NCI-H146 treated with DMSO at 0.1 percent for 48 hours (cell line): ENCODE results near the gene LONRF2.

Experiments used
- DNase-seq: peaks from one replicate; lab custom pipeline; 2025; ENCODE audit not compliant: unreplicated experiment; lab: John Stamatoyannopoulos, UW

The LONRF2 gene

GRCh38 chr2:100301881-100302584 is 20.3 kb downstream of the LONRF2 start:
- DNase-seq = no peak

GRCh38 chr2:100299548-100299947 is 22.8 kb downstream of the LONRF2 start:
- DNase-seq = no peak

DNA sequence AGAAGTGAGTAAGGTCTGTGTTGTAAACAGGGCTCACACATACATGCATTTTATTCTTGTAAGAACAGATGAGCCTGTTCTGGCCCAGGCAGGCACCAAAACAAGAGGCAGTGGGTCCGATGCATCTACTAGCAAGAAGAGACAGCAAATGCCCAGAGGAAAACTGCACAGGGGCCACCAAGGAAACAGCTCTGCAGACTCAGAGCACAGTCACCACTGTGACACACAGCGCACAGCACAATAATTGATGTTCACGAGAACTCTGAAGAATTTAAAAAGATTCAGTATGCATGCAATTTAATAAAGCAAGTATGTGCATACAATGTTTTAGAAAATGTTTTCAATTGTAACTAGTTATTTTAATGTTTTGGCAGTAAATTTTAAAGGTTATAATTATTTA is 24.8 kb downstream of the LONRF2 start:
- no peak for DNase-seq

DNA sequence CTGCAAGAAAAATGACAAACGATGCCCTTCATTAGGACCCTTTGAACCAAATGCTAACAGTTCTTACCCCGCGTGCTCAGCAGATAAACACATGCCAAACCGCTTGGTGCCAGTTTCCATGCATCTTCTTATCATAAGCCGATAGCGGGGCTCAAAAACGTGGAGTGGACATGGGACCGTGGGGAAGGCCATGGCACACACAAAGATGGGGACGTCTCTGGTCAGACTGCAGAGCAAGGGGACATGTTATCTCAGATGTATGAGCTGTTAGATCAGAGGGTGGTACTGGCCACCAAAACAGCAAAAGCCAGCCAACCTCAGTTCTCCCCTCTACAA is 28.2 kb downstream of the LONRF2 start:
- DNase-seq = no peak

DNA sequence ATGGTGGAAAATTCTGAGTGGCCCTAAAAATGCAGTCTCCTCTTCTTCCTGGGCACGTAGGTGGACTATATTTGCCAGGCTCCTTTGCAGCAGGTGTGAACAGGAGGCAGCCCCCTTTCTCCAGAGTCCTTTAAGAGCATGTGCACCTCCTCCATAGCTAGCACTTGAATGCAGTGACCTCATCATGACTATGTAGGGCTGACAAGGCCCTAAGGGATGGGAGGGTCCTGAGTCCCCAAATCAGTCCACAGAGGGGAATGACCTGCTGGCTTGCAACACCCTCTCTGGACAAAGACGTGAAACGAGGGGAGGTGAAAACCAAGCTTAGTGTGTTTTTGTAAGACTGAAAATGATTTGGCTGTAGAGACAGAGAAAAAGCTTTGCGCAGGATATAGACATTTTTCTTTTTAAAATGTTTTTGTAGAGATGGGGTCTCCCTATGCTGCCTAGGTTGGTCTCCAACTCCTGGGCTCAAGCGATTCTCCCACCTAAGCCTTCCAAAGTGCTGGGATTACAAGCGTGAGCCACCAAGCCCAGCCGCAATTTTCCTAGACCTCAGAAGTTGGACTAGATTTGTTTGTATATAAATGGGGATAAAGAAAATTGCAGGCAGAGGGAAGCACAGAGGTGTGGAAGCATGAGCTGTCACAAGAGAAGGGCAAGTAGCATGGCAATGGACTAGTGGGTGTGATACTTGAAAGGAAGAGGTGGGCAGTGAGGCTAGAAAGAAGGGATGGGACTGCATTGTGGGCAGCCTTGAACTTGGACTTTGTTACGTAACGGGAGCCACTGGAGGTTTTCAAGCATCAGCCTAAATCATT is 28.8 kb downstream of the LONRF2 start:
- DNase-seq = no peak

DNA sequence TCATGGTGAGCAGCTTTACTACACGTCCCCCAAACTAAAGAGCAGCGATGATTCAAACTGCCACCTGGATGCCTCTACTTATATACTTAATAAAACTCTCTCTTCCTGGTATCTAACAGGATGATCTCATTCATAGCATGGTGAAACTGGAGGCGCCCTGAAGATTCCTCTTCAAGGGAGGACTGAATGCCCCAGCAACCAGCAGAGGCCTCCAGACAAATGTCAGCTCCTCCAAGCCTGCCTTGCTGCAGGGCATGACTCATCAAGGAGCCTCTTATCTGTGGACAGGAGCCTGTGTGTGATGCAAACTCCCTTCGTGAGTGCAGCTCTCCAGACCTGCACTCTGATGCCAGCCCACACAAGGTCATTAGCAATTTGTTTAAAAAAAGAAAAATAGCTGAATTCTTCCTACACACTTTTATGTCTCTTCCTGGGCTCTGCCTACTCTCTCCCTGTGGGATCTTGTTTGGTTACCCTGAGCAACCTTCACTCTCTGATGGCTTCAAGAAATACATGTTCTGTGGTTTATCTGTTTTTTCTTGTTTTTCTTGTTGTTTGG is 30.2 kb downstream of the LONRF2 start:
- DNase-seq = no peak

GRCh38 chr2:100291152-100291970 is 30.9 kb downstream of the LONRF2 start:
- no peak for DNase-seq

- no peak for DNase-seq
These were observed 31.6 kb downstream of the LONRF2 start for GRCh38 chr2:100290718-100291151.

GRCh38 chr2:100289020-100289419 is 33.3 kb downstream of the LONRF2 start:
- DNase-seq = no peak

- no peak for DNase-seq
These were observed 36.0 kb downstream of the LONRF2 start for GRCh38 chr2:100286318-100286717.

DNA sequence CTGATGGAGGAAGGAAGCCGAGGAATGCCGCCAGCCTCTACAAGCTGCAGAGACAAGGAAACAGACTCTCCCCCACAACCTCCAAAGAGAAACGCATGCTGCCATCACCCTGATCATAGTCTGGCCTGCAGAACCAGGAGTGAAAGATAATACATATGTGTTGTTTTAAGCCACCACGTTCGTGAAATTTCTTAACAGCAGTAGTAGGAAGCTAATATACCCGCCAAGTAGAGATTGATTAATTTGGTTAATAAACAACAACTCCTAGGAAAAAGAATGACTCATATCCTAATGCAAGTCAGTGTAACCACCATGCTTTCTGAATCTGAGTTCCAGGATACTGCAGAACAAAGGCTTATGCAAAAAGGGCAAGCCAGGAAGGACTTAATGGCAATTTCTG is 36.6 kb downstream of the LONRF2 start:
- no peak for DNase-seq

DNA sequence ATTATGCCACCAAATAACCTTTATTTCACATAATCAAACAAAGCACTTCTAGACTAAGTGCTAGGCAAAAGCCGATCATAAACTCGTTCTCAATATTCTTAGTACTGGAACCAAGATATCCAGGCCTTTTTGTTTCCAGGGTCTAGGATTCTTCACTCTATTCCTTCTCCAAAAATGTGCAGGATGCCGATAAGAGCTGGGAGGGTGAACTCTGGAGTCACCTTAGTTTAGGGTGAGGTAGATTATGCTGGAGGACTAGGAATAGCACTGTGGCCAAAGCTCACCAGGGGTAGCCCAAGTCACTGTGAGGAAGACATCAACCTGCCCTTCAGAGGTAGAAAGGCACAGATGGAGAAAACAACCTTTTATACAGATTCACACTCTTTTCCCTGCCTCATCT is 37.3 kb downstream of the LONRF2 start:
- DNase-seq = no peak

GRCh38 chr2:100283724-100284501 is 38.4 kb downstream of the LONRF2 start:
- no peak for DNase-seq

DNA sequence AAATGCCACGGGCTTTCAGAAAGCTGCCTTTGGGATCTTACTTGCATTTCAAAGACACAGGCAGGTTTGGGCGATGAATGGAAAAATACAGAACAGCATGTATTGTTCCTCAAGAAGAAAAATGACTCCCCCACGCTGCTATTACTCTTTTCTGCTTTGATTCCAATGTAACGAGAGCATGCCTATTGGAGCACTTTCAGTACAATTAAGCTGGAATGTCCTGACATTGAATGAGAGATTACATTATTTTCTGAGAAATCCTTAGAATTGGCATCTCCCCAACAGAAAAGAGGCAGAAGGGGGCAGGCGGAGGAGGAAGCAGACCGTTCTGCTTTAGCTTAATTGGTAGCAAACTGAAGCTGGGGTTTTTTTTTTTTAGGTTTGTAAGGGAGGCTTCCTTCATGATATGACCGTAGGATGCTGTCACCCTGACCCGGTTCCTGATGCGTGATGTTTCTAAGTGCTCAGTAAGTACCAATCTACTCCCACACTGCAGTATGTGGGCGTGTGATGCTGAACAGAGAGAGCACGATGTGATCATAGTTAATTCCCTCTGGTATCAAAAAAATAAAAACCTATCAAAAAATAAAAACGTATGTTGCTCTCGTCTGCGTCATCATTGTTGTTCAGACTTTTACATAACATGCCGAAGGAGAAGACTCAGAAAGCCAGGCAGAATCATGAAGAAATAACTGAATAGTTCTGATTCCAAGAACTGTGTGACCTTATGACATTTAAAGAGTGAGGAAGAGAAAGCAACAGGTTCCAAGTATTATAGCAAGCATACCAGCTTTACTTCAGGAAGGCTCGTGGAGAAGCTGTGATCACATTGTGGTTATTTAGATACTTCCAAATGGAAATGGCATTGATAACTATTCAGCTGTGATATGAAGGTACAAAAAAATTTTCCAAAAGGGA is 40.5 kb downstream of the LONRF2 start:
- no peak for DNase-seq

DNA sequence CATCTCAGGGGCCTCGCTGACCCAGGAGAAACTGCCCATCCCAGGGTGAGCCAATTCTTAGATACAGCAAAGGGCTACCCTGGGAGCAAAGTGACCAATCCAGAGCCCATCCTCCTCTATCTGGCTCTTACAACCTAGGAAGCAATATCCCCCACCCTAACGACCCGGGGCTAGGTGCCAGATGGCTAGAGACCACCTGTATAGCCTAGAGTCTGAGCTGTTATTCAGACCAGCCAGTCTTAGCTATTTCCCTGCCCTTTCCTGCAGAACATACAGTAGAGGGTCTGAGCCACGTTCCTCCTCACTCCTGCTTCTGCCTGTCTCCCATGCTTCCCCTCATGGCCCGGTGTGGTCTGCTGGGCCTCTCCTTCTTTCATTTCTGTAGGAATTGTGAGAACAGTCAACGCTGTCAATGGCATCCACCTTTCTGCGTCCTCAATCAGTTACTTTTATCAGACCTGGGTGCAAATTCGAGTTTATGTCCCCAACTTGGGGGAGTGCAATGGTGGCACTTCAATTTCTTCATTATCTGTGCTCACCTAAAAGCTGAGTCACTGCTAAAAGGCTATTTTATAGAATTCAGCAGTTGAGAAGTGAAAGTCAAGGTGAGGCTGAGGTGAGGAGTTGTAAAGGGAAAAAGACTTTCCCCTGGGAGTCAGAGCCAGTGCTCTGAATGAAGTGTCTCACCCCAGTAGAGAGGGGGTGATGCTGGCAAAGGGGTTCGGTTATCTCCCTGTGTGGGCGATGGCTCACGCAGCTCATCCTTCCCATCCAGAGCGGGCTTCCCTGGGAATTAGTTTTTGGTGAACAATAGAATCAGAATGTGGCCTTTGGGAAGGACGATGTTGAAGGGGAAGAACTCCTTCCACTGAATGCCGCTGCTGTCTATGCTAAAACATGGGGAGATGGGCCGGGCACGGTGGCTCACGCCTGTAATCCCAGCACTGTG is 42.4 kb downstream of the LONRF2 start:
- no peak for DNase-seq

DNA sequence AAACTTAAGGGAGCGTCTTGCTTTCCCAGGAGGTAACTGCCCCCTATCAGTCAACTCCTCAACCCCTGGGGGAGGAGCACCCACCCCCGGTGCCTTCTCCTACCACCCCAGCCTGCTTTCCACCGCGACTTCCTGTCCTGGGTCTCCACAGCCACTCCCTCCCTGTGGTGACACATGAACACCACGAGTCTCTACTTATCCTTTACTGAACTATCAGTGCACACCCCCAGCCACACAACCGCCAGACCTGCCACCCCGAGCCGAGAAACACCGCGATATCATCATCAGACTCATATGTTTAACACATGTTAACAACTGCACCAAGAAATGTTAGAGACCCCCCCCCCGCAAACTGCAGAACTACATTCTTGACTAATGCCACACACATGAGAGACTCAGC is 43.3 kb downstream of the LONRF2 start:
- DNase-seq = no peak

- DNase-seq = no peak
These were observed 43.8 kb downstream of the LONRF2 start for GRCh38 chr2:100278501-100278900.

- DNase-seq = no peak
These were observed 44.6 kb downstream of the LONRF2 start for GRCh38 chr2:100277540-100278207.
